ENCODE data around the gene H3-3A. TPM values are rescaled to one million over a fixed set of nuclear protein-coding genes. Genes with fewer than 3 reads are reported as not detected.

The H3-3A gene
- total RNA-seq, 2 donors from 2014 or later: 743 to 759 TPM

Other genes starting within 250 kb of the H3-3A start
- gene TMEM63A, start 180.3 kb upstream of the H3-3A start, total RNA-seq: 100 to 1,000 TPM; 108 to 196 TPM
- 100 to 1,000 TPM; 106 to 385 TPM for gene LEFTY1, start 173.6 kb upstream of the H3-3A start, total RNA-seq
- gene PYCR2, start 138.5 kb upstream of the H3-3A start, total RNA-seq: 10 to 100 TPM; 34.8 to 42.3 TPM
- gene LEFTY2, start 121.5 kb upstream of the H3-3A start, total RNA-seq: 10 to 100 TPM in 1 of 2 donors, under 1 TPM in 1; 0.36 to 74.3 TPM
- 10 to 100 TPM; 16.2 to 16.4 TPM for gene SDE2, start 63.4 kb upstream of the H3-3A start, total RNA-seq
- 10 to 100 TPM; 45.8 to 56.0 TPM for gene ACBD3, start 124.0 kb downstream of the H3-3A start, total RNA-seq
- under 1 TPM; 0.15 to 0.34 TPM for gene MIXL1, start 160.9 kb downstream of the H3-3A start, total RNA-seq
- gene LIN9, start 246.4 kb downstream of the H3-3A start, total RNA-seq: 1 to 10 TPM; 2.7 to 3.5 TPM

Data from left colon (tissue), 2 donors.